Measurements from ENCODE around the gene ITPR2.
"Not testable (repeated sequence)": the region's sequence is repeated elsewhere in the genome, so short reads cannot be mapped to it uniquely, and the experiment has no call there.

ITPR2 gene

GRCh38 chr12:26451763-26452162 lies 381.2 kb downstream of the ITPR2 start:
- DNase-seq (ENCODE audit: low read depth) = no peak

- DNase-seq (ENCODE audit: low read depth) = no peak
Observed at GRCh38 chr12:26445909-26446308, 387.1 kb downstream of the ITPR2 start.

- DNase-seq (ENCODE audit: low read depth) = no peak
Observed at GRCh38 chr12:26443309-26443708, 389.7 kb downstream of the ITPR2 start.

- no peak for DNase-seq (ENCODE audit: low read depth)
Observed at GRCh38 chr12:26441434-26441833, 391.6 kb downstream of the ITPR2 start.

GRCh38 chr12:26435069-26435404 lies 398.0 kb downstream of the ITPR2 start:
- DNase-seq (ENCODE audit: low read depth) = no peak

- DNase-seq (ENCODE audit: low read depth) = no peak
Observed at GRCh38 chr12:26434299-26435068, 398.5 kb downstream of the ITPR2 start.

- DNase-seq (ENCODE audit: low read depth) = not testable (repeated sequence)
Observed at GRCh38 chr12:26433701-26434100, 399.3 kb downstream of the ITPR2 start.

GRCh38 chr12:26431211-26431610 lies 401.8 kb downstream of the ITPR2 start:
- no peak for DNase-seq (ENCODE audit: low read depth)

- not testable (repeated sequence) for DNase-seq (ENCODE audit: low read depth)
Observed at GRCh38 chr12:26430596-26430995, 402.4 kb downstream of the ITPR2 start.

- DNase-seq (ENCODE audit: low read depth) = no peak
Observed at GRCh38 chr12:26429070-26429691, 403.8 kb downstream of the ITPR2 start.

- no peak for DNase-seq (ENCODE audit: low read depth)
Observed at GRCh38 chr12:26428420-26428819, 404.6 kb downstream of the ITPR2 start.

- DNase-seq (ENCODE audit: low read depth) = no peak
Observed at GRCh38 chr12:26426652-26427051, 406.3 kb downstream of the ITPR2 start.

- DNase-seq (ENCODE audit: low read depth) = no peak
Observed at GRCh38 chr12:26425587-26426260, 407.3 kb downstream of the ITPR2 start.

GRCh38 chr12:26422839-26423398 lies 410.1 kb downstream of the ITPR2 start:
- no peak for DNase-seq (ENCODE audit: low read depth)

- DNase-seq (ENCODE audit: low read depth) = no peak
Observed at GRCh38 chr12:26416550-26416949, 416.4 kb downstream of the ITPR2 start.

- no peak for DNase-seq (ENCODE audit: low read depth)
Observed at GRCh38 chr12:26410689-26411088, 422.3 kb downstream of the ITPR2 start.

GRCh38 chr12:26406813-26407212 lies 426.2 kb downstream of the ITPR2 start:
- no peak for DNase-seq (ENCODE audit: low read depth)

- no peak for DNase-seq (ENCODE audit: low read depth)
Observed at GRCh38 chr12:26406391-26406790, 426.6 kb downstream of the ITPR2 start.

GRCh38 chr12:26403601-26404000 lies 429.4 kb downstream of the ITPR2 start:
- DNase-seq (ENCODE audit: low read depth) = no peak

GRCh38 chr12:26402648-26403047 lies 430.3 kb downstream of the ITPR2 start:
- no peak for DNase-seq (ENCODE audit: low read depth)

- no peak for DNase-seq (ENCODE audit: low read depth)
Observed at GRCh38 chr12:26401874-26402273, 431.1 kb downstream of the ITPR2 start.

GRCh38 chr12:26400627-26401026 lies 432.4 kb downstream of the ITPR2 start:
- DNase-seq (ENCODE audit: low read depth) = no peak

GRCh38 chr12:26399381-26399780 lies 433.6 kb downstream of the ITPR2 start:
- DNase-seq (ENCODE audit: low read depth) = no peak
